ENCODE results near the gene SIPA1L3.

Gene SIPA1L3

DNA sequence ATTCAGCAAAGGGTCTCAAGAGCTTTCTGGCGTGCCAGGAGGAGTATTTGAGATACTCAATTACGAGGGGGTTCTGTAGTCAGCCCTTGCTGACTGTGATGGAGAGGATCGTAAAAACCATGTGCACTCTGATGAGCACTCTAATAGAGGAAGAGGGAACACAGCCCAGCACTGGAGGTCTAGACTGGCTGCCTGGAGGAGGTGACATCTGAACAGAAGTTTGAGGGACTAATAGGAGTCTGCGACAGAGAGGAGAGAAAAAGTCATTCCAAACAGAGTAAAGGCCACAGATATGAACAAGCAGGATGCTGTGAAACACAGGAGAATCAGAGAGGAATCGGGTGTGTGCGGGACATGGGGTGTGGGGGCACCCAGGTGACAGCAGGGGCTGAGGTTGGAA is 237.7 kb downstream of the SIPA1L3 start:
- TF ChIP-seq TEAD4 (IDR thresholded peaks at IDR 0.05), result no peak
- TF ChIP-seq CREB1 (IDR thresholded peaks at IDR 0.05; ENCODE audit: low read depth), result no peak
- TF ChIP-seq USF1 (IDR thresholded peaks at IDR 0.05), result no peak
- no peak for TF ChIP-seq NFIC (IDR thresholded peaks at IDR 0.05)
- TF ChIP-seq FOXM1 (IDR thresholded peaks at IDR 0.05; ENCODE audit: borderline replicate concordance, low read depth), result no peak
- TF ChIP-seq, protein P1, sequence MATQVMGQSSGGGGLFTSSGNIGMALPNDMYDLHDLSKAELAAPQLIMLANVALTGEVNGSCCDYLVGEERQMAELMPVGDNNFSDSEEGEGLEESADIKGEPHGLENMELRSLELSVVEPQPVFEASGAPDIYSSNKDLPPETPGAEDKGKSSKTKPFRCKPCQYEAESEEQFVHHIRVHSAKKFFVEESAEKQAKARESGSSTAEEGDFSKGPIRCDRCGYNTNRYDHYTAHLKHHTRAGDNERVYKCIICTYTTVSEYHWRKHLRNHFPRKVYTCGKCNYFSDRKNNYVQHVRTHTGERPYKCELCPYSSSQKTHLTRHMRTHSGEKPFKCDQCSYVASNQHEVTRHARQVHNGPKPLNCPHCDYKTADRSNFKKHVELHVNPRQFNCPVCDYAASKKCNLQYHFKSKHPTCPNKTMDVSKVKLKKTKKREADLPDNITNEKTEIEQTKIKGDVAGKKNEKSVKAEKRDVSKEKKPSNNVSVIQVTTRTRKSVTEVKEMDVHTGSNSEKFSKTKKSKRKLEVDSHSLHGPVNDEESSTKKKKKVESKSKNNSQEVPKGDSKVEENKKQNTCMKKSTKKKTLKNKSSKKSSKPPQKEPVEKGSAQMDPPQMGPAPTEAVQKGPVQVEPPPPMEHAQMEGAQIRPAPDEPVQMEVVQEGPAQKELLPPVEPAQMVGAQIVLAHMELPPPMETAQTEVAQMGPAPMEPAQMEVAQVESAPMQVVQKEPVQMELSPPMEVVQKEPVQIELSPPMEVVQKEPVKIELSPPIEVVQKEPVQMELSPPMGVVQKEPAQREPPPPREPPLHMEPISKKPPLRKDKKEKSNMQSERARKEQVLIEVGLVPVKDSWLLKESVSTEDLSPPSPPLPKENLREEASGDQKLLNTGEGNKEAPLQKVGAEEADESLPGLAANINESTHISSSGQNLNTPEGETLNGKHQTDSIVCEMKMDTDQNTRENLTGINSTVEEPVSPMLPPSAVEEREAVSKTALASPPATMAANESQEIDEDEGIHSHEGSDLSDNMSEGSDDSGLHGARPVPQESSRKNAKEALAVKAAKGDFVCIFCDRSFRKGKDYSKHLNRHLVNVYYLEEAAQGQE (IDR thresholded peaks at IDR 0.05; ENCODE audit: low read depth), result no peak
- TF ChIP-seq TCF12 (IDR thresholded peaks at IDR 0.05; ENCODE audit: low read depth), result no peak
- no peak for TF ChIP-seq RAD21 (IDR thresholded peaks at IDR 0.05; ENCODE audit: low read depth)

- TF ChIP-seq NFIC (IDR thresholded peaks at IDR 0.05) (no peak), RAD21 (IDR thresholded peaks at IDR 0.05; ENCODE audit: low read depth) (no peak), TCF12 (IDR thresholded peaks at IDR 0.05; ENCODE audit: low read depth) (no peak), ZBTB7A (IDR thresholded peaks at IDR 0.05; ENCODE audit: low read depth) (no peak), TEAD4 (IDR thresholded peaks at IDR 0.05) (no peak), CEBPB (IDR thresholded peaks at IDR 0.05) (no peak), EGR1 (IDR thresholded peaks at IDR 0.05) (no peak), TAF1 (IDR thresholded peaks at IDR 0.05; ENCODE audit: low read depth) (no peak)
- TF ChIP-seq, protein P1 (IDR thresholded peaks at IDR 0.05; ENCODE audit: low read depth), result no peak
Measured at GRCh38 chr19:38145623-38146022, 238.6 kb downstream of the SIPA1L3 start.

- TF ChIP-seq RAD21 (IDR thresholded peaks at IDR 0.05; ENCODE audit: low read depth), result no peak
- no peak for TF ChIP-seq TCF12 (IDR thresholded peaks at IDR 0.05; ENCODE audit: low read depth)
- TF ChIP-seq TEAD4 (IDR thresholded peaks at IDR 0.05), result no peak
- no peak for TF ChIP-seq CEBPB (IDR thresholded peaks at IDR 0.05)
- no peak for TF ChIP-seq CREB1 (IDR thresholded peaks at IDR 0.05; ENCODE audit: low read depth)
- TF ChIP-seq NFIC (IDR thresholded peaks at IDR 0.05), result no peak
- TF ChIP-seq FOXM1 (IDR thresholded peaks at IDR 0.05; ENCODE audit: borderline replicate concordance, low read depth), result no peak
- TF ChIP-seq EP300 (IDR thresholded peaks at IDR 0.05; ENCODE audit: borderline replicate concordance), result no peak
Measured at GRCh38 chr19:38148337-38148736, 241.3 kb downstream of the SIPA1L3 start.

DNA sequence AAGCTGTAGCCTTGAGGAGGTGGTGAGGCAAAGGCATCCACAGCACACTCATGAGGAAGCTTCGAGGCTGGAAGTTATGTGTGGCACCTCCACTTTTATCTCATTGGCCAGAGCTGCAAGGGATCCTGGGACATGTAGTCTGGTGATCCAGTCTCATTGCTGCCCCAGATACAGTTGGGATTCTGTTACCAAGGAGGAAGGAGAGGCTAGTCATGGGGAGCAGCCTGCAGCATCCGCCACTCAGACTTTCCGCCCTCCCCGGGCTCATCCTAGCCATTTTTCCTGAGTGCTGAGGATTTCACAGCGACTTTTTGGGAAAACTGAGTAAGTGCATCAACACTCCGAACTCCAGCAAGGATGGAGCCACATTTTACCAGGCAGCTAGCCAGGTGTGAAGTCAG is 242.7 kb downstream of the SIPA1L3 start:
- TF ChIP-seq MAX (IDR thresholded peaks at IDR 0.05) (no peak), EGR1 (IDR thresholded peaks at IDR 0.05) (no peak), CEBPB (IDR thresholded peaks at IDR 0.05) (no peak), TAF1 (IDR thresholded peaks at IDR 0.05; ENCODE audit: low read depth) (no peak), EP300 (IDR thresholded peaks at IDR 0.05; ENCODE audit: borderline replicate concordance) (no peak), RAD21 (IDR thresholded peaks at IDR 0.05; ENCODE audit: low read depth) (no peak), ZBTB7A (IDR thresholded peaks at IDR 0.05; ENCODE audit: low read depth) (no peak), YY1 (IDR thresholded peaks at IDR 0.05; ENCODE audit: low read depth) (no peak), USF1 (IDR thresholded peaks at IDR 0.05) (no peak), FOXM1 (IDR thresholded peaks at IDR 0.05; ENCODE audit: borderline replicate concordance, low read depth) (no peak), CREB1 (IDR thresholded peaks at IDR 0.05; ENCODE audit: low read depth) (no peak), NFIC (IDR thresholded peaks at IDR 0.05) (no peak), TEAD4 (IDR thresholded peaks at IDR 0.05) (no peak), TCF12 (IDR thresholded peaks at IDR 0.05; ENCODE audit: low read depth) (no peak)
- TF ChIP-seq, protein P1 (IDR thresholded peaks at IDR 0.05; ENCODE audit: low read depth), result no peak

GRCh38 chr19:38151242-38151641 is 244.2 kb downstream of the SIPA1L3 start:
- TF ChIP-seq, protein P1 (IDR thresholded peaks at IDR 0.05; ENCODE audit: low read depth), result no peak
- peak; percentile 42; the same call in 1 of the 2 replicates for TF ChIP-seq USF1 (IDR thresholded peaks at IDR 0.05)

Measured in Ishikawa (cell line).